IPS-18c (cell line): ENCODE data around the gene LARGE1.

Experiments
- H3K4me3 ChIP-seq: 2 replicates; pipeline ENCODE4 v1.7.0; 2013; ENCODE audit warnings: low read depth, mild to moderate bottlenecking, low read length, moderate library complexity; ENCODE audit not compliant: insufficient read depth
- H3K9me3 ChIP-seq: one replicate; pipeline ENCODE4 v1.6.1; 2013; ENCODE audit warnings: mild to moderate bottlenecking, low read length, moderate library complexity; ENCODE audit not compliant: control insufficient read depth, insufficient read depth

LARGE1 gene

GRCh38 chr22:33894515-33894914 is 25.8 kb downstream of the LARGE1 start:
- no peaks in the 10 kb centered on the region for H3K9me3 ChIP-seq
- H3K4me3 ChIP-seq, result no peak overlapping the region

GRCh38 chr22:33894036-33894435 is 26.2 kb downstream of the LARGE1 start:
- Histone ChIP-seq H3K4me3 (no peak overlapping the region), H3K9me3 (no peaks in the 10 kb centered on the region)

GRCh38 chr22:33893512-33893911 is 26.8 kb downstream of the LARGE1 start:
- Histone ChIP-seq H3K4me3 (no peak overlapping the region), H3K9me3 (no peaks in the 10 kb centered on the region)

GRCh38 chr22:33891992-33892391 is 28.3 kb downstream of the LARGE1 start:
- Histone ChIP-seq H3K4me3 (no peak overlapping the region), H3K9me3 (no peaks in the 10 kb centered on the region)

GRCh38 chr22:33891455-33891854 is 28.8 kb downstream of the LARGE1 start:
- Histone ChIP-seq H3K4me3 (no peak overlapping the region), H3K9me3 (no peaks in the 10 kb centered on the region)

- Histone ChIP-seq H3K4me3 (no peak overlapping the region), H3K9me3 (no peaks in the 10 kb centered on the region)
Measured at GRCh38 chr22:33889748-33890147, 30.5 kb downstream of the LARGE1 start.

- Histone ChIP-seq H3K4me3 (no peak overlapping the region), H3K9me3 (no peaks in the 10 kb centered on the region)
Measured at GRCh38 chr22:33888821-33889220, 31.5 kb downstream of the LARGE1 start.

GRCh38 chr22:33887173-33887572 is 33.1 kb downstream of the LARGE1 start:
- Histone ChIP-seq H3K9me3 (no peaks in the 10 kb centered on the region), H3K4me3 (no peak overlapping the region)

GRCh38 chr22:33886696-33887095 is 33.6 kb downstream of the LARGE1 start:
- Histone ChIP-seq H3K9me3 (no peaks in the 10 kb centered on the region), H3K4me3 (no peak overlapping the region)

GRCh38 chr22:33884829-33885228 is 35.4 kb downstream of the LARGE1 start:
- Histone ChIP-seq H3K9me3 (no peaks in the 10 kb centered on the region), H3K4me3 (no peak overlapping the region)

GRCh38 chr22:33883961-33884808 is 36.1 kb downstream of the LARGE1 start:
- Histone ChIP-seq H3K9me3 (no peaks in the 10 kb centered on the region), H3K4me3 (no peak overlapping the region)

GRCh38 chr22:33883561-33883960 is 36.7 kb downstream of the LARGE1 start:
- Histone ChIP-seq H3K4me3 (no peak overlapping the region), H3K9me3 (no peaks in the 10 kb centered on the region)

- H3K4me3 ChIP-seq, result no peak overlapping the region
- H3K9me3 ChIP-seq, result no peaks in the 10 kb centered on the region
Measured at GRCh38 chr22:33882991-33883390, 37.3 kb downstream of the LARGE1 start.

GRCh38 chr22:33880986-33881385 is 39.3 kb downstream of the LARGE1 start:
- Histone ChIP-seq H3K4me3 (no peak overlapping the region), H3K9me3 (no peaks in the 10 kb centered on the region)

GRCh38 chr22:33879796-33880195 is 40.5 kb downstream of the LARGE1 start:
- no peaks in the 10 kb centered on the region for H3K9me3 ChIP-seq
- H3K4me3 ChIP-seq, result no peak overlapping the region

GRCh38 chr22:33875316-33875715 is 45.0 kb downstream of the LARGE1 start:
- Histone ChIP-seq H3K4me3 (no peak overlapping the region), H3K9me3 (no peaks in the 10 kb centered on the region)

GRCh38 chr22:33874206-33874605 is 46.1 kb downstream of the LARGE1 start:
- Histone ChIP-seq H3K9me3 (no peaks in the 10 kb centered on the region), H3K4me3 (no peak overlapping the region)

GRCh38 chr22:33873666-33874065 is 46.6 kb downstream of the LARGE1 start:
- Histone ChIP-seq H3K4me3 (no peak overlapping the region), H3K9me3 (no peaks in the 10 kb centered on the region)

GRCh38 chr22:33873186-33873585 is 47.1 kb downstream of the LARGE1 start:
- Histone ChIP-seq H3K4me3 (no peak overlapping the region), H3K9me3 (no peaks in the 10 kb centered on the region)
